GM20431 (cell line): Measurements from ENCODE around the gene SRRT.

Experiments used
- in situ Hi-C: fragments of 300-500 bp; cut with MseI, MboI; formaldehyde crosslinking; loops from one replicate; pipeline ENCODE4 v1.15.0; 2020; ENCODE audit warnings: low sequenced_read_pairs; ENCODE audit not compliant: unreplicated experiment

The SRRT gene

DNA sequence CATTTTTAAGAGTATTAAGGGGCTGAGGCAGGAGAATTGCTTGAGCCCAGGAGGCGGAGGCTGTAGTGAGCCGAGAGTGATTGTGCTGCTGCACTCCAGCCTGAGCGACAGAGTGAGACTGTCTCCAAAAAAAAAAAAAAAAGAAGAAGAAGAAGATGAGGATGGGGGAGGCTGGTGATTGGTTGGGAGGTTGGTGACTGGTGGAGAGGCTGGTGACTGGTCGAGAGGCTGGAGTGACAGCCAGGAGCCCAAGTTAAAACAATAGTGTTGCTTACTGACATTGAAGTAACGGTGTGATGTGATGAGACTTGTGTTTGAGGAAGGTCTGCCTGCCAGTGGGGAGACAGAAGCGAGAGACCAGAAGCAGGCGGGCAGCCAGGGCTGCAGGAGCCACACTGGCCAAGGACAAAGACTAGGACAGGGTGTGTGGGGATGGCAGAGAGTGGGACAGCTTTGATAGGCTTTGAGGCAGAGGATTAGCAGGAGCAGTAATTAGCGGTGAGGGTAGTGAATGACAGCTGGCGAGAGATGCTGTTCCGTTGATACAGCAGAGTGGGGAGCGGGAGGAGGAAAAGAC is 4.9 kb downstream of the SRRT start:
- in situ Hi-C loops: no loop called here

DNA sequence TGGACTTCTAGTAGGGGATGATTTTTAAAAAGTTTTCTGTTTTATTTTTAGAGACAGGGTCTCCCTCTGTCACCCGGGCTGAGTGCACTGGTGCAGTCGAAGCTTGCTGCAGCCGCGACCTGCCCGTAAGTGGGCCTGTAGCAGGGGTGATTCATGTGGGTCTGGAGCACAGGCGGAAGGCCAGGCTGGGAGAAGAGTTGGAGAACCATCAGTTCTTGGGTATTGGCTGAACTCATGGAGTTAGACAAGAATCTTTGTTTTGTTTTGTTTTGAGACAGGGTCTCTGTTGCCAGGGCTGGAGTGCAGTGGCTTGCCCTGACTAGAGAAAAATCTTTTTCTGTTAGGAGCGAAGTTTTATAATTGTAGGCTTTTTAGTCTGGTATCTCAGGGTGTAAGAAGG is 5.7 kb downstream of the SRRT start:
- in situ Hi-C loops: no loop called here

DNA sequence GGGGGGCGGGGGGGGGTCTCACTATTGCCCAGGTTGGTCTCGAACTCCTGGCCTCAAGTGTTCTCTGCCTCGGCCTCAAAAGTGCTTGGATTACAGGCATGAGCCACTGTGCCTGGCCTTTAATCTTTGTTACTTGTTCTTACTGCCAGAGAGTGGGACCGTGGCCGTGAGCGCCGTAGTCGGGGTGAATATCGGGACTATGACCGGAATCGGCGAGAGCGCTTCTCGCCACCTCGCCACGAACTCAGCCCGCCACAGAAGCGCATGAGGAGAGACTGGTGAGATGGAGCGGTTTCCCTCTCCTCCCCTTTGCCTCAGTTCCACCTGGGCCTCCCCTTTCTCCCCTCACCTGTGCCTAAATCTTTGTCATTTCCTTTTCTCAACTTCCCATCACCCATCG is 6.2 kb downstream of the SRRT start:
- in situ Hi-C loops: no loop called here

DNA sequence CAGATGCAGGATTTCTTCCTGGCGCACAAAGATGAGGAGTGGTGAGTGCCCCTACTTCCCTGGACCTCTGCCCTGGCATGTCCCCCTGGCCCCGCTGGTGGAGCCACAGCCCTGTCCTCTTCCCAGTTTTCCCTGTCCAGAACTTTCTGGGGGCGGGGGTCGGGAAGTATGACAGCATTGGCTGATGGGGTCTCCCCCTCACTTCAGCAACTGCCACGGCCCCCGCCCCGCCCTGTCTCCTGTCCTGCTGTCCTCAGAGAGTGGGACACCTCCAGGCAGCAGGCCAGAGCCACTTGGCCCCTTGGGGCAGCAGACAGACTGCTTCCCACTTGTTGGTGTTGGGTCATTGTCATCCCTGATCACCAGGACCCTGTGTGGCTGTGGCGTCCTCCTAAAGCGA is 7.3 kb downstream of the SRRT start:
- in situ Hi-C loops: no loop called here

DNA sequence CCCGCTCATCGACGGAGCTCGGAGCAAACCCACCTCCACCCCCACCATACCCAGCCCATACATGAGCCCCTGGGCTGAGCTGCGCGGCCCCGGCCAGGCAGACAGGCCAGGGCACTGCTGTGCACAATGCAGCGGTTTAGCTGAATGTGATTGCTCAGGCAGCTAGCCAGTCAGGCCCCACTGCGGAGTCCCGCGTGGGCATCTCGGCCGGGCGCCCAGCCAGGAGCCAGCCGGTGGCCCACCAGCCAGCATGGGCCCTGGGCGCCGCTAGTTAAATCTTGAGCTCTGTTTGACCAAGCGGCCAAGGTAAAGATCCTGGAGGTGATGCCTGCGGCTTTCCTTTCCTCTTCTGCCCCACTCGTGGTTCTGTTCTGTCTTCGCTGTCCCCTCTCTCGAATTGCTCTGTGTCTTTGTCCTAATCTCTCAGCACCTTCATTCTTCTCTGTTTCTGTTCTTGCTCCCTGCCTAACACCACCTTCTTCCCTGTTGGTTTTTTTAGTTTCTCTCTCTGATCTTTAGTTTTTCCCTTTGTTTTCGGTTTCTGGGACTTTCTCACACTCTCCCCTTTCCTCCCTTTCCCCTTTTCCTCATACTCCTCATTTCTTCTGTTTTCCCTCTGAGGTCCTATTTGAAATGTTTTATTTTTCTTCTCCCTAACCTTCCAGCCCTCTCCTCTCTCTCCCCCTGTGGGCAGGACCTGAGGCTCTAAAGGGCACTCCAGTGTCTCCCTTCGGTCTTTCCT is 8.1 kb downstream of the SRRT start:
- in situ Hi-C loops: no loop called here

DNA sequence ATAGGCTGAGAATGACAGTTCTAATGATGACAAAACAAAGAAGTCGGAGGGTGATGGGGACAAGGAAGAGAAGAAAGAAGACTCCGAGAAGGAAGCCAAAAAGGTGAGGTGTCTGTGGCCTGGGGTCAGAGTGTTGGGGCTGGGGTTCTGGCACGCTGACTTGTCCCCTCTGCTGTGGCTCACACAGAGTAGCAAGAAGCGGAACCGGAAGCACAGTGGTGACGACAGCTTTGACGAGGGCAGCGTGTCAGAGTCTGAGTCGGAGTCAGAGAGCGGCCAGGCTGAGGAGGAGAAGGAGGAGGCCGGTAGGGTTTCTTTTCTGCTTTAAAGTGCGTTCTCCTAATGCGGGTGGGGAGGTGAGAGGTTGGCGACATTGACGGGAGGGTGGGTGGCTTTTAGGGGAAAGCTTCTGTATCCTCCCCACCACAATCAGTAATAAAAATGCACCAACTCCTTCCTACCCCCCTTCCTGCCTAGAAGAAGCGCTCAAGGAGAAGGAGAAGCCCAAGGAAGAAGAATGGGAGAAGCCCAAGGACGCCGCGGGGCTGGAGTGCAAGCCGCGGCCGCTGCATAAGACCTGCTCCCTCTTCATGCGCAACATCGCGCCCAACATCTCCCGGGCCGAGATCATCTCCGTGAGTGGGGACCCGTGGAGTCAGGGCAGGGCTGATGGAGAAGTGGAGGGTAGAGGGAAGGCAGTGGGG is 10.0 kb downstream of the SRRT start:
- in situ Hi-C loops: no loop called here

DNA sequence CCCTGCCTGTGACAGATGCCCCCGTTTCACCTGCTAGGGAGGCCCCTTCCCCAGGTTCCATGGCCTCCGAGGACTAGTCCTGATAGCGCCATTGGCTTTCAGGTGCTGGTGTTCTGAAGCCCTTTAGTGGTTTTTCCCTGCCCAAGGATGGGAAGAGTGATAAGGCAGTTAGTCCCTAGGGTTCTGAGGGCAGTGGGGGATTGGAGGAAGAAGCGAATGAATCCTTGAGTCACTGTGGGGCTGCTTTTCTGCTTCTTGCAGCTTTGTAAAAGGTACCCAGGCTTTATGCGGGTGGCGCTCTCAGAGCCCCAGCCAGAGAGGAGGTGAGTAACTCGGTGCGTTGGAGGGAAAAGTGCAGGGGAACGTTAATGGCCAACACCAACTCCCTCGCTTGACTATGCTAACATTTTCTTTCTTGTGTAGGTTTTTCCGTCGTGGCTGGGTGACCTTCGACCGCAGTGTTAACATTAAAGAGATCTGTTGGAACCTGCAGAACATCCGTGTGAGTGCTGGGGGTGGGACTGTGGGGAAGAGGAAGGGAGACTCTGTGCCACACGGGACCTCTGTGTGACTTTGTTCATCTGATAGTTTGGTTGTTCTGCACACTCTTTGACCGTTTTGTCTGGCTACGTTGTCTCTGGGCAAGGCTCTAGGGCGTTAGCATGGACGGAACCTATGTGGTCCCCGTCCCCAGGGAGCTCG is 10.7 kb downstream of the SRRT start:
- in situ Hi-C loops: no loop called here

DNA sequence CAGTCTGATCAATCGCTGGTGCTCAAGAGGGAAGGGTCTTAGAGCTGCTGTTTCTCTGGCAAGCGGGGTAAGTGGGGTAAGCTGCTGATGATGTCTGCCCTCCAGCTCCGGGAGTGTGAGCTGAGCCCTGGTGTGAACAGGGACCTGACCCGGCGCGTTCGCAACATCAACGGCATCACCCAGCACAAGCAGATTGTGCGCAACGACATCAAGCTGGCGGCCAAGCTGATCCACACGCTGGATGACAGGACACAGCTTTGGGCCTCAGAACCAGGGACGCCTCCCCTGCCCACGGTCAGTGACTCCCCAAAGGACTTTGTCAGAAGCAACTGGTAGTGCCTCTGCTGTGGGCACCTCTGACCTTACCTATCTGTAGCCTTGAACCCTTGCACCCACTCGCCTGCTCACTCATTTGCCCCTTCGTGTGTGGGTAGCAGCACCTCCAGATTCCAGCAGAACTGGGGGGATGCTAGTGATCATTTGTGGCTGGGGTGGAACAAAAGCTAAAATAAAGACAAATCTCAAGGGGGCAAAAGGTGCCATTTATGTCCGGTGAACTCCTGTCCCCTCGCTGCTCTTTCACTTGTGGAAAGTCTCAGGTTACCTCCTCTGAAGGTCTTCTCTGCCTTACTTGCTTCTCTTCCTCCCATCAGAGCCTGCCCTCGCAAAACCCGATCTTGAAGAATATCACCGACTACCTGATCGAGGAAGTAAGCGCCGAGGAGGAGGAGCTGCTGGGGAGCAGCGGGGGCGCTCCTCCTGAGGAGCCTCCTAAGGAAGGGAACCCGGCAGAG is 11.4 kb downstream of the SRRT start:
- in situ Hi-C loops: no loop called here

DNA sequence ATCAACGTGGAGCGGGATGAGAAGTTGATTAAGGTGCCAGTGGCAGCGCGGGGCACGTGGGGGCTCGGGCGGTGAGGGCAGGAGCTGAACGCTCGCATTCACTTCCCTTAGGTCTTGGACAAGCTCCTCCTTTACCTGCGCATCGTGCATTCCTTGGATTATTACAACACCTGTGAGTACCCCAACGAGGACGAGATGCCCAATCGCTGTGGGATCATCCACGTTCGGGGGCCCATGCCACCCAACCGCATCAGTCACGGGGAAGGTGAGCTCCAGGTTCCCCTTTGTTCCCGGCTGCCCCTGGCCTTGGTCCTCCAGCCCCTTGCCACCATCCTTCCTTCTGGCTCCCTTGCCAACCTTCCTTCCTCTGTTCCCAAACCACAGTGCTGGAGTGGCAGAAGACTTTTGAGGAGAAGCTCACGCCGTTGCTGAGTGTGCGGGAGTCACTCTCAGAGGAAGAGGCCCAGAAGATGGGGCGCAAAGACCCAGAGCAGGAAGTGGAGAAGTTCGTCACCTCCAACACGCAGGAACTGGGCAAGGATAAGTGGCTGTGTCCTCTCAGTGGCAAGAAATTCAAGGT is 12.1 kb downstream of the SRRT start:
- in situ Hi-C loops: no loop called here

DNA sequence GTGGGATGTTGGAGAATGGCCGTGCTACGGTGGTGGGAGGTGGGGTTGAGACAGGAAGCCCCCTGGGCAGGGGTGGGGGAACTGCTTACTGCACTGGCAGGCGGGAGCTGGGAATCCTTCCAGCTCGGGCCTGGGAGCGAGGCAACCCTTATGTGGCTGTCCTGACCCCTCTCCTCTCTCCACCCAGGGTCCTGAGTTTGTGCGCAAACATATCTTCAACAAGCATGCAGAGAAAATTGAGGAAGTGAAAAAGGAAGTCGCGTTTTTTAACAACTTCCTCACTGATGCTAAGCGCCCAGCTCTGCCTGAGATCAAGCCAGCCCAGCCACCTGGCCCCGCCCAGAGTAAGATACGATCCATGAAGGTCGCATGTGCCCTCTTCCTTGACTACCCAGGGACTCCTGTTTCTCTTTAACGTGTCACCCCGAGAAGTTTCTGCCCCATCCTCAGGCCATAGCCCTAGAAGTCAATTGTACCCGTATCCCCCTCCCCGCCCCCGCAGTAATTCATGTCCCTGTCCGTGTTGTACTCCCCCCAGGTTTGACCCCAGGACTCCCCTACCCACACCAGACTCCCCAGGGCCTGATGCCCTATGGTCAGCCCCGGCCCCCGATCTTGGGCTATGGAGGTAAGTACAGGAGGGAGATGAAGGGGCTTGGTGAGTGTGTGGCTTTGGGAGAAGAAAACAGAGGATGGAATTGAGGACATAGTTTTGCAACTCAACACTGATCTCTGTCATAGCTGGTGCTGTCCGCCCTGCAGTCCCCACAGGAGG is 12.8 kb downstream of the SRRT start:
- in situ Hi-C loops: no loop called here

DNA sequence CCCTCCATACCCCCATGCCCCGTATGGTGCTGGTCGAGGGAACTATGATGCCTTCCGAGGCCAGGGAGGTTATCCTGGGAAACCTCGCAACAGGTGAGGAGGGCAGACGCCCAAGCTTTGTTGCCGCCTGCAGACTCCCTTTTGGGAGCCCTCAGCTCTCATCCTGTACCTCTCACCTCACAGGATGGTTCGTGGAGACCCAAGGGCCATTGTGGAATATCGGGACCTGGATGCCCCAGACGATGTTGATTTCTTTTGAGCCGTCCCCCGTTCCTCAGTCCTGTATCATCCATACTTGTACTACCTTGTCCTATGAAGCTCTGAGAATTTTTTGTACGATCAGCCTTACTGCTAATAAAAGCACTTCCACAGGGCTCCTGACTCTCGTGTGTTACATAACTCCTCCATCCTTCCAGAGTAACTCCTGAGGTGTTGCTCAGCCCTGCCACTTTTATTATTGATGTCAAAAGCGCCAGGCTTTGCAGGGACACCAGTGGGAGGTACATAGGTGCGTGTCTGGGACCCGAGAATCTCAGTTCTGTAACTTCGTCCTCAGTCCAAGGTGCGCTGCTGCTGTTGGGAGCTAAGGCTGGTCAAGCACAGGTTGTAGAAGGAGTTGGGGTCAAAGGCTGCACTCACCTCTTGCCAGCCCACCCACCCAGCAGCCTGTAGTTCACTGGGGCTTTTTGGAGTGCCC is 13.5 kb downstream of the SRRT start:
- in situ Hi-C loops: no loop called here

DNA sequence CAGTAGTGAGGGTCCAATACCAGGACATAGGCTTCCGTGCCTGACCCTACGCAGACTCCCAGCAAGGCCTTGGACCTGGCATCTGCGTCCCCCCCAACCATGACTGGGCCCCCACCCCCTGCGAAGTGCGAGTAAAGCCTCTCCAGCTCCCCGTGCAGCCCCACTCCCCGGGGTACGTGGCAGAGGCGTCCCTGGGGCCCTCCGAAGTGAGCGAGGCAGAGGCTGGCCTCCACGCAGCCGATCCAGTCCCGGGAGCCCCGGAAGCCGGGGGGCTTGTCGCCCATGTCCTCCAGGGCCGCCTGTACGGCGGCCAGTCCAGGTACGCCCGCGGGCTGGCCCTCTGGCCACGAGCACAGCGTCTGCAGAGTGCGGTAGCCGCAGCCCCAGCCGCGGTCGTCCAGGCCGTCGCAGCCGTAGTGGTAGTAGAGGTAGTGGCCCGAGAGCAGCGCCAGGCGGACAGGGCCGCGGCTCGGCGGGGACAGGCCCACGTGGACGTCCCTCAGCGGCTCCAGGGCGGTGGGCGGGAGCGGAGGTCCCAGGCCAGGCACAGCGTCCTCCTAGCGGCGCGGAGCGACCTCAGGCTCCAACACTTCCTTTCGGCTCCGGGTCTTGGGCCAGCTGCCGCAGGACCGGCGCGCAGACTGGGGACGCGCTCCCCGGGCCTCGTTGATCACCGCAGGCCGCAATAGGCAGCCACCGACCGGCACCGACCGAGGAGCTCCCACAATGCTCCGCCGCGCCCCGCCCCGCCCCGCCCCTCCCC is 14.3 kb downstream of the SRRT start, which contains the start of gene UFSP1:
Gene UFSP1, minus strand, starts transcription at position 728 of the 763 bp plus-strand sequence. Its CDS starts 444 bp downstream, at position 284.
- in situ Hi-C loops: no loop called here

DNA sequence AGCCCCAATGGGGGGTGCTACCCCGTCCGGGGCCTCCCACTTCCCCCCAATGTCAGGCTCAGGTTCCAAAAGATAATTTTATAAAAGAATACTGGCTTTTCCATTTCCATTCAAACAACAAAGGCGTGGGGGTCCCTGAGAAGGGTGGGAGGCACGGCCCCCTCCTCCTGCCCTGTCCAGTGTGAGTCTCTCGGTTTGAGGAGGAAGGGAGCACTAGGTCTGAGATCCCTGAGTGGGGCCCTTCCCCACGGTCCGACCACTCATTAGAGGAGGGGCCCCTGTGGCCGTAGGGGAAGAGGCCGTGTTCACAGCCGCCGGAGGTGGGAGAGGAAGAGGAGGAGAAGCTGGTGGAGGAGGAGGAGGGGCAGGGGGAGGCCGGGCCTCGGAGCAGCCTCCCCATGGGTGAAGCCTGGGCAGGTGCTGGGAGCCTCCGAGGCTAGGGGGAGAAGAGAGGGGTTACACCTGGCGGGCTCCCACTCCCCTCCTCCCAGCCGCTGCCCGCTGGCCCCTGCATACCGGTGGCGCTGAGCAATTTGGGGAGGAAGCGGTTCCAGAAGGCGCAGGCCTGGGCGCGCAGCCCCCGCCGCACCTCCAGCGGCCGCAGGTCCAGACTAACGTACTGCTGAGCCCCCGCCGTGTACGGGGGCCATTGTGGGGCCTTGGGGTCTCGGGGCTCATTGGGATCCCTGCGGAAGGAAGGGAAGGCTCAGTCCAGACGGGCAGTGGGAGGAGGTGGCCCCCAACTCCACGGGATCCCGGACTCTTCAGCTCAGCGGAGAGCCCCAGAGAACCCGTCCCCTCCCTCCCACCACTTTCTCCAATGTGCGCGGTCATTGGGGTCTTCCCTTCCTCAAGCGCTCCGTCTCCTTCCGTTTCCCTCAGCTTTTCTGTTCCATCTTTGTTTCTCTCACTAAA is 16.0 kb downstream of the SRRT start:
- in situ Hi-C loops: no loop called here

DNA sequence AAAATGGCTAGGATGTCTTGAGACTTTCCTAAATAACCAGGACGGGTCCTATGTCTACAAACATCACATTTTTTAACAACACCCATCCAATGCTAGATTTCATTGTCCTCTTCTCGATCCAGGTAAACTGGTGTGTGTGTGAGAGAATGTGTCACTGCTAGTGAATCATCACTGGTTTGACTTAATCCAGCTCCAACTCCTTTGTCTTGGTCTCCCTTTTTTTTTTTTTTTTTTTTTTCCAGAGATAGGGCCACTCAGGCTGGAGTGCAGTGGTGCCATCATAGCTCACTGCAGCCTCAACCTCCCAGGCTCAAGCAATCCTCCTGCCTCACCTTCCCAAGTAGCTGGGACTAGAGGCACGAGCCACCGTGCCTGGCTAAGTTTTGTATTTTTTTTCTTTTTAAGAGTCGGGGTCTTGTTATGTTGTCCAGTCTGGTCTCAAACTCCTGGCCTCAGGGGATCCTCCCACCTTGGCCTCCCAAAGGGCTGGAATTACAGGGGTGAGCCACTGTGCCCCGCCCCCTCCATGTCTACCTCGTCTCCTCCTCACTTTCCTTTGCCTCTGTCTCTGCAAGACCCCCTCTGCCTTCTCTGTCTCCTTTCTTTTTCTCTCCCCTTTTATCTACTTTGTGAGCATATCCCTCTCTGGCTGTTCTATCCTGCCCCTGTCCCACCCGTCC is 16.8 kb downstream of the SRRT start:
- in situ Hi-C loops: no loop called here

DNA sequence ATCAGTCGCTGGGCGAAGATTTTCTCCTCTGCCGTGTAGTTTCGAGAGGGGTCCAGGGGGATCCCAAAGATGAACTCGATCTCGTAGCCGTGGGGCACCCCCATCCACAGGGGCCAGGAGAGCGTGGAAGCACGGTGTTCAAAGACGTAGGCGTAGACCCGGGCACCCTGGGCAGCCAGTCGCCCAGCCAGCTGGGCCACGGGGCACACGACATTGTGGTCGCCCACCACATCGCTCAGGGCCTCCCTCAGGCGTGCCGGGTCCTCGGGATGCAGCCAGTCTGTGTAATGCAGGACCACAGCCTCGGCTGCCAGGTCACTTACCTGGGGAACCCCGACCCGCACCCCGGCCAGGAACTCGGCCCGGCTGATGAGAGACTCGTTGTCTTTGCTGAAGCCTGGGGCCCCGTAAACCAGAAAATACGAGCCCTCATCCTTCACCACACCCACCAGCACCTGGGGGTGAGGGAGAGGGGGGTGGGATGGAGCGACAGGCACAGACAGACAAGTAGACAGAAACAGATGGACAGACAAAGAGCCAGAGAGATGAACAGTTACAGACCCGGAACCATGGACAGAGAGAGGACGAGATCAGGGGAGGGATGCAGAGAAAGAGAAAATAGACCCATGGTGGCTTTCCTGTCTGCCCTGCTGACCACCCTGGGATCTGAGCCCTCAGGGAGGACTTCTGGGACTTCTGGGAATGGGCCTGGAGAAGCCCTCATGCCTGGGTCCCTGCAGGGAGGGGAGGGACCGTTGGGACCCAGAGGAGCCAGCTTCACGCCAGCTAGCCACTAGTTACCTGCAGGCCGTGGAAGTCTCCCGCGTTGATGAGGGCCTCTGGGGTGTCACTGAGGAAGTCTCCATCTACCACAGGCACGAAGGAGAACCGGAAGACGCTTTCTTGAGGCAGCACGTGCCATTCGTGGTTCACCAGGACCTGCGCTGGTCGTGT is 17.7 kb downstream of the SRRT start:
- in situ Hi-C loops: no loop called here
